Measurements from ENCODE around the gene SNAP29. TPM values are rescaled to one million over a fixed set of nuclear protein-coding genes. Genes with fewer than 3 reads are reported as not detected.
A peak's percentile ranks its signal among the peaks of the same experiment; 100 is the strongest.

The SNAP29 gene
- total and polyA plus RNA-seq, 9 of the 15 experiments (the other 6 are each of a cell fraction or from before 2014, with no cell fraction given): 19.5 to 250 (median 75.9) TPM

DNA sequence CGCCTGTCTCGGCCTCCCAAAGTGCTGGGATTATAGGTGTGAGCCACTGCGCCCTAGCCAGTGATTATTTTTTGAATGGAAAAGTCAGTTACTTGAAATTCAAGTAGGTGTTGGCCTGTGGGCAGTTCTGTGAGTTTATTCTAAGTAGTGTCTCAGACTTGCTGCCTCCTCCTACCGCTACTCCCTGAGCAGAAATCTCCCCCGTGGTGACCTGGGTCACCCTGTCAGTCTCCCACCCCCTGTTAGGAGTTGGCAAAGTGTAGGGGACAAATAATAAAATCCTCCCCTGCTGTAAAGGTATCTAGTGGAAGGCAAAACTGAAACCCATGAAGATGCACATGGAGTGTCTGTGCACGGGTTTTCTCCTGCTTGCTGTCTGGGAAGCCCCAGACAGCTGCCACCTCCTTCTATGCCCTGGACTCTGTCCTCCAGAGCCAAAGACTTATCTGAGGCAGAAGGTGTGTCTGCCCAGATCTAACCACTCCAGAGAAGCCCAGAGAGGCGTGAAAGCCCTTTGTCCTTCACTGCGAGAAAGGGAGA, 26.3 kb downstream of the SNAP29 start (continued):
- no peak for TF ChIP-seq NCOA4 (IDR thresholded peaks at IDR 0.05; ENCODE audit: partially characterized antibody)
- 0 out of 2 replicates have a peak, but pooled peaks have one; percentile 24 for TF ChIP-seq ZNF583 (CRISPR knock-in tag; IDR thresholded peaks at IDR 0.05)
- no peak for TF ChIP-seq COPS2 (conservative IDR thresholded peaks at IDR 0.05)
- TF ChIP-seq, protein P1, sequence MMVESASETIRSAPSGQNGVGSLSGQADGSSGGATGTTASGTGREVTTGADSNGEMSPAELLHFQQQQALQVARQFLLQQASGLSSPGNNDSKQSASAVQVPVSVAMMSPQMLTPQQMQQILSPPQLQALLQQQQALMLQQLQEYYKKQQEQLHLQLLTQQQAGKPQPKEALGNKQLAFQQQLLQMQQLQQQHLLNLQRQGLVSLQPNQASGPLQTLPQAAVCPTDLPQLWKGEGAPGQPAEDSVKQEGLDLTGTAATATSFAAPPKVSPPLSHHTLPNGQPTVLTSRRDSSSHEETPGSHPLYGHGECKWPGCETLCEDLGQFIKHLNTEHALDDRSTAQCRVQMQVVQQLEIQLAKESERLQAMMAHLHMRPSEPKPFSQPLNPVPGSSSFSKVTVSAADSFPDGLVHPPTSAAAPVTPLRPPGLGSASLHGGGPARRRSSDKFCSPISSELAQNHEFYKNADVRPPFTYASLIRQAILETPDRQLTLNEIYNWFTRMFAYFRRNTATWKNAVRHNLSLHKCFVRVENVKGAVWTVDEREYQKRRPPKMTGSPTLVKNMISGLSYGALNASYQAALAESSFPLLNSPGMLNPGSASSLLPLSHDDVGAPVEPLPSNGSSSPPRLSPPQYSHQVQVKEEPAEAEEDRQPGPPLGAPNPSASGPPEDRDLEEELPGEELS (CRISPR knock-in tag; IDR thresholded peaks at IDR 0.05; ENCODE audit: borderline replicate concordance): no peak
- no peak for TF ChIP-seq HNRNPH1 (optimal IDR thresholded peaks at IDR 0.05; ENCODE audit: low read depth, low read length)
- TF ChIP-seq ZNF830 (CRISPR knock-in tag; IDR thresholded peaks at IDR 0.05): peak; percentile 58; the same call in 1 of the 2 replicates
- TF ChIP-seq, protein P2, sequence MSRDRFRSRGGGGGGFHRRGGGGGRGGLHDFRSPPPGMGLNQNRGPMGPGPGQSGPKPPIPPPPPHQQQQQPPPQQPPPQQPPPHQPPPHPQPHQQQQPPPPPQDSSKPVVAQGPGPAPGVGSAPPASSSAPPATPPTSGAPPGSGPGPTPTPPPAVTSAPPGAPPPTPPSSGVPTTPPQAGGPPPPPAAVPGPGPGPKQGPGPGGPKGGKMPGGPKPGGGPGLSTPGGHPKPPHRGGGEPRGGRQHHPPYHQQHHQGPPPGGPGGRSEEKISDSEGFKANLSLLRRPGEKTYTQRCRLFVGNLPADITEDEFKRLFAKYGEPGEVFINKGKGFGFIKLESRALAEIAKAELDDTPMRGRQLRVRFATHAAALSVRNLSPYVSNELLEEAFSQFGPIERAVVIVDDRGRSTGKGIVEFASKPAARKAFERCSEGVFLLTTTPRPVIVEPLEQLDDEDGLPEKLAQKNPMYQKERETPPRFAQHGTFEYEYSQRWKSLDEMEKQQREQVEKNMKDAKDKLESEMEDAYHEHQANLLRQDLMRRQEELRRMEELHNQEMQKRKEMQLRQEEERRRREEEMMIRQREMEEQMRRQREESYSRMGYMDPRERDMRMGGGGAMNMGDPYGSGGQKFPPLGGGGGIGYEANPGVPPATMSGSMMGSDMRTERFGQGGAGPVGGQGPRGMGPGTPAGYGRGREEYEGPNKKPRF (IDR thresholded peaks at IDR 0.05; ENCODE audit: low read depth, low read length): no peak
- no peak for TF ChIP-seq RBM22 (IDR thresholded peaks at IDR 0.05; ENCODE audit: low read depth, low read length, poor library complexity, severe bottlenecking)
- TF ChIP-seq, protein P3, sequence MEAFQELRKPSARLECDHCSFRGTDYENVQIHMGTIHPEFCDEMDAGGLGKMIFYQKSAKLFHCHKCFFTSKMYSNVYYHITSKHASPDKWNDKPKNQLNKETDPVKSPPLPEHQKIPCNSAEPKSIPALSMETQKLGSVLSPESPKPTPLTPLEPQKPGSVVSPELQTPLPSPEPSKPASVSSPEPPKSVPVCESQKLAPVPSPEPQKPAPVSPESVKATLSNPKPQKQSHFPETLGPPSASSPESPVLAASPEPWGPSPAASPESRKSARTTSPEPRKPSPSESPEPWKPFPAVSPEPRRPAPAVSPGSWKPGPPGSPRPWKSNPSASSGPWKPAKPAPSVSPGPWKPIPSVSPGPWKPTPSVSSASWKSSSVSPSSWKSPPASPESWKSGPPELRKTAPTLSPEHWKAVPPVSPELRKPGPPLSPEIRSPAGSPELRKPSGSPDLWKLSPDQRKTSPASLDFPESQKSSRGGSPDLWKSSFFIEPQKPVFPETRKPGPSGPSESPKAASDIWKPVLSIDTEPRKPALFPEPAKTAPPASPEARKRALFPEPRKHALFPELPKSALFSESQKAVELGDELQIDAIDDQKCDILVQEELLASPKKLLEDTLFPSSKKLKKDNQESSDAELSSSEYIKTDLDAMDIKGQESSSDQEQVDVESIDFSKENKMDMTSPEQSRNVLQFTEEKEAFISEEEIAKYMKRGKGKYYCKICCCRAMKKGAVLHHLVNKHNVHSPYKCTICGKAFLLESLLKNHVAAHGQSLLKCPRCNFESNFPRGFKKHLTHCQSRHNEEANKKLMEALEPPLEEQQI (IDR thresholded peaks at IDR 0.05): no peak
- no peak for TF ChIP-seq ETV5 (CRISPR knock-in tag; IDR thresholded peaks at IDR 0.05; ENCODE audit: low read depth)
- TF ChIP-seq XRCC5 (IDR thresholded peaks at IDR 0.05; ENCODE audit: low read depth, low read length): no peak
- no peak for TF ChIP-seq LARP7 (IDR thresholded peaks at IDR 0.05)
- TF ChIP-seq PYGO2 (tag; IDR thresholded peaks at IDR 0.05): no peak
- no peak for TF ChIP-seq ZNF449 (CRISPR knock-in tag; IDR thresholded peaks at IDR 0.05)
- TF ChIP-seq ZBTB7A (IDR thresholded peaks at IDR 0.05; ENCODE audit: borderline replicate concordance, control insufficient read depth, low read depth, low read length): no peak
